IPS DF 6.9 (cell line): ENCODE measurements around the gene CPM.

Experiments used
- DNase-seq: peaks from one replicate; pipeline ENCODE4 v3.0.0-alpha.2; 2013; ENCODE audit warnings: low read depth, low spot score
- H3K27ac ChIP-seq: one replicate; pipeline ENCODE4 v1.5.1; 2013; ENCODE audit warnings: low read length, control low read depth
- H3K27me3 ChIP-seq: 2 replicates; pipeline ENCODE4 v1.6.1; 2013; ENCODE audit warnings: mild to moderate bottlenecking, low read length; ENCODE audit not compliant: control insufficient read depth, insufficient read depth
- H3K36me3 ChIP-seq: 2 replicates; pipeline ENCODE4 v1.6.1; 2013; ENCODE audit warnings: low read length; ENCODE audit not compliant: control insufficient read depth, insufficient read depth
- H3K4me1 ChIP-seq: 2 replicates; pipeline ENCODE4 v1.6.1; 2013; ENCODE audit warnings: low read length; ENCODE audit not compliant: control insufficient read depth, insufficient read depth
- H3K4me3 ChIP-seq: 2 replicates; pipeline ENCODE4 v1.5.1; 2013; ENCODE audit warnings: mild to moderate bottlenecking, low read length
- H3K9me3 ChIP-seq: 2 replicates; pipeline ENCODE4 v1.6.1; 2013; ENCODE audit warnings: low read length, inconsistent platforms; ENCODE audit not compliant: control insufficient read depth, insufficient read depth
- WGBS: extraction: QIAGEN DNeasy Blood & Tissue Kit; methylation state at CpG from one replicate; pipeline ENCODE4 v1.1.7; 2013; ENCODE audit warnings: mixed read lengths, missing lambda C conversion rate; ENCODE audit not compliant: insufficient read length, insufficient coverage; 5-methylcytosine and 5-hydroxymethylcytosine counted together

The CPM gene

DNA sequence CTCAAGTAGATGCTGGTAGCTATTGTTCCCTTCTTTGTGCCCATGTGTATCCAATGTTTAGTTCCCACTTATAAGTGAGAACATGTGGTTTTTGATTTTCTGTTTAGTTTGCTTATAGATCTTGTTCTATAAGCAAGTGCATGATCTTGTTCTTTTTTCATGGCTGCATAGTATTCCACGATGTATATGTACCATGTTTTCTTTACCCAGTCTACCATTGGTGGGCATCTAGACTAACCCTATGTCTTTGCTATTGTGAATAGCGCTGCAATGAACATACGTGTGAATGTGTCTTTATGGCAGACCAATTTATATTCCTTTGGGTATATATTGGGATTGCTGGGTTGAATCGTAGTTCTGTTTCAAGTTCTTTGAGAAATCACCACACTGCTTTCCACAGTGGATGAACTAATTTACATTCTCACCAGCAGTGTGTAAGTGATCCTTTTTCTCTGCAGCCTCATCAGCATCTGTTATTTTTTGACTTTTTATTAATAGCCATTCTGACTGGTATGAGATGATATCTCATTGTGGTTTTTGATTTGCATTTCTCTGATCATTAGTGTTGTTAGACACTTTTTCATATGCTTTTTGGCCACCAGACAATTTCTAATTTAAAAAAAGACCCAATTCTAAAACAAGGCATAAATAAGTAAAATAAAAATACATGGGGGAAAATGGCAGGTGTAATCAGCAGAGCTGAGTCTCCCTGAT, 50.6 kb downstream of the CPM start:
- Histone ChIP-seq H3K27ac (no peak overlapping the region), H3K9me3 (no peaks in the 10 kb centered on the region), H3K4me3 (no peak overlapping the region), H3K27me3 (no peaks in the 10 kb centered on the region), H3K36me3 (no peaks in the 10 kb centered on the region), H3K4me1 (peaks cover 2% of the 10 kb centered on the region; the same call in 1 of the 2 replicates)
- no CpG with 5 or more reads among the region's 4 CpGs for WGBS
- no peak for DNase-seq

DNA sequence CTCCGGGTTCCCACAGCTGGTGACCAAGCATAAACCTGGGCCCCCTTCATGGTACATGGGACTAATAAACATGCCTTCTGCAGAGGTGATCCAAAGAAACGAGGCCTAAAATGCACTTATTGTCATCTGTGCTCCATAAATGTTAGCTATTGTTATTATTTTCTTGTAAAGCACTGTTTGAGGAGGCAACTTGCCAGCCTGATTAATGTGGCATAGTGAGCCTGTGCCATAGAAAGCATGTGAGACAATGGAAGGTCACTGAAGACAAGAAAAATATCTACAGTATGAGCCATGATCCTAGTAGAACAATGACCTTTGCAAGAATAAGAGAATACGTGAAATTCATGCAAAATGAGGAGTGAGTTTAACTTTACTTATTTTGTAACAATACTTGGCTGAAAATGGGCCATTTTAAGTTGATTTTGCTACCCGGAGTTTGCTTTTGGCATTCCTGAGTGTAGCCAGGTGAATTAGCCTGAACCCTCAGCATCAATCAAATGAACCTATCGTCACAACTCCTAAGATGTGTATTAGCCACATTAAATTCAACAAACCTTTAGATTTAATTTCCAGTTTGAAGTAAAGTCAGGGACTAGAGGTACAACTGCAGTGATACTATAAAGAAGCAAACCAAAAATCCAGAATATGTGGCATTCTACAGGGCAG, 52.2 kb downstream of the CPM start:
- H3K4me3 ChIP-seq: no peak overlapping the region
- H3K27ac ChIP-seq: no peak overlapping the region
- H3K36me3 ChIP-seq: no peaks in the 10 kb centered on the region
- DNase-seq: no peak
- peaks cover 2% of the 10 kb centered on the region; the same call in 1 of the 2 replicates for H3K4me1 ChIP-seq
- WGBS: no CpG with 5 or more reads among the region's 5 CpGs
- H3K27me3 ChIP-seq: no peaks in the 10 kb centered on the region
- no peaks in the 10 kb centered on the region for H3K9me3 ChIP-seq

DNA sequence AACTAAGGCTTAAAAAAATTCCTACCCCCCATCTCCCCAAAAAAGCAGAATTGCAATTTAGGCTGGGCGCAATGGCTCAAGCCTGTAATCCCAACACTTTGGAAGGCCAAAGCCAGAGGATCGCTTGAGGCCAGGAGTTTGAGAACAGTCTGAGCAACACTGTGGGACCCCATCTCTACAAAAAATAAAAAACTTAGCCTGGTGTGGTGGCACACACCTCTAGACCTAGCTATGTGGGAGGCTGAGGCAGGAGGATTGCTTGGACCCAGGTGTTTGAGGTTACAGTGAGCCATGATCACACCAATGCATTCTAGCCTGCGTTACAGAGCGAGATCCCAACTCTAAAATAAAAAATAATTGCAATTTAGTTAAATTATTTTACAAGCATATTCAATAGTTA, 54.1 kb downstream of the CPM start:
- no peak overlapping the region for H3K27ac ChIP-seq
- H3K9me3 ChIP-seq: no peaks in the 10 kb centered on the region
- DNase-seq: no peak
- H3K36me3 ChIP-seq: no peaks in the 10 kb centered on the region
- no peak overlapping the region for H3K4me3 ChIP-seq
- no CpG with 5 or more reads among the region's 4 CpGs for WGBS
- H3K4me1 ChIP-seq: no peaks in the 10 kb centered on the region
- no peaks in the 10 kb centered on the region for H3K27me3 ChIP-seq

- DNase-seq: no peak
- WGBS: 100% methylated on average over 2 of the region's 4 CpGs
- Histone ChIP-seq H3K27ac (no peak overlapping the region), H3K9me3 (no peaks in the 10 kb centered on the region), H3K4me3 (no peak overlapping the region), H3K4me1 (no peaks in the 10 kb centered on the region), H3K36me3 (no peaks in the 10 kb centered on the region), H3K27me3 (no peaks in the 10 kb centered on the region)
Observed at GRCh38 chr12:68878283-68878682, 54.7 kb downstream of the CPM start.

- H3K27me3 ChIP-seq: no peaks in the 10 kb centered on the region
- WGBS: no CpG with 5 or more reads among the region's 4 CpGs
- no peaks in the 10 kb centered on the region for H3K36me3 ChIP-seq
- no peak overlapping the region for H3K4me3 ChIP-seq
- H3K9me3 ChIP-seq: no peaks in the 10 kb centered on the region
- H3K27ac ChIP-seq: no peak overlapping the region
- no peaks in the 10 kb centered on the region for H3K4me1 ChIP-seq
- DNase-seq: no peak
Observed at GRCh38 chr12:68877583-68877982, 55.4 kb downstream of the CPM start.

DNA sequence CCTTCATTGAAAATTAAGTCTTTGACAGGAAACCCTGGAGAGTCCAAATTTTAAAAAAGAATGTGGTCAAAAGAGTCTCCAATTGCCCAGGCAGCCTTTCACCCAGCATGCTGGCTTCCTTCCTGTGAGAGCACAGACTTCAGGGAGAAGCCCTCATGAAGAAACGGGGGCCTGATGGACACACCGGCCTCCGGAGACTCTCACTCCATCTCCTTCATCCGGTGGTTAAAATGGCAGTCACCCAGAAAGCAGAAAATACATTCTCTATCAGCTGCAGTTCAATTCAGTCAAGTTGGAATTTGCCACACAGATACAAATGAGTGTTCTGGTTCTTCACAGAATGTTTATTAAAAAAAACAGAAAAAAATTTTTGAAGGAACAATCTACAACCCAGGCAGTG, 56.5 kb downstream of the CPM start:
- Histone ChIP-seq H3K9me3 (no peaks in the 10 kb centered on the region), H3K4me1 (no peaks in the 10 kb centered on the region), H3K27me3 (no peaks in the 10 kb centered on the region), H3K4me3 (no peak overlapping the region), H3K27ac (no peak overlapping the region), H3K36me3 (no peaks in the 10 kb centered on the region)
- WGBS: no CpG with 5 or more reads among the region's 4 CpGs
- no peak for DNase-seq

- no peaks in the 10 kb centered on the region for H3K27me3 ChIP-seq
- DNase-seq: no peak
- H3K27ac ChIP-seq: no peak overlapping the region
- no peaks in the 10 kb centered on the region for H3K36me3 ChIP-seq
- H3K9me3 ChIP-seq: no peaks in the 10 kb centered on the region
- H3K4me1 ChIP-seq: no peaks in the 10 kb centered on the region
- WGBS: no CpG with 5 or more reads among the region's 4 CpGs
- no peak overlapping the region for H3K4me3 ChIP-seq
Observed at GRCh38 chr12:68873316-68873715, 59.7 kb downstream of the CPM start.

- DNase-seq: no peak
- Histone ChIP-seq H3K36me3 (no peaks in the 10 kb centered on the region), H3K27me3 (no peaks in the 10 kb centered on the region), H3K27ac (no peak overlapping the region), H3K4me1 (0 out of 2 replicates have a peak, but pooled peaks cover 2% of the 10 kb centered on the region), H3K9me3 (no peaks in the 10 kb centered on the region), H3K4me3 (no peak overlapping the region)
- no CpG with 5 or more reads among the region's 6 CpGs for WGBS
Observed at GRCh38 chr12:68871921-68872320, 61.0 kb downstream of the CPM start.

- WGBS: no CpG with 5 or more reads among the region's 8 CpGs
Observed at GRCh38 chr12:68871396-68871795, 61.6 kb downstream of the CPM start.

DNA sequence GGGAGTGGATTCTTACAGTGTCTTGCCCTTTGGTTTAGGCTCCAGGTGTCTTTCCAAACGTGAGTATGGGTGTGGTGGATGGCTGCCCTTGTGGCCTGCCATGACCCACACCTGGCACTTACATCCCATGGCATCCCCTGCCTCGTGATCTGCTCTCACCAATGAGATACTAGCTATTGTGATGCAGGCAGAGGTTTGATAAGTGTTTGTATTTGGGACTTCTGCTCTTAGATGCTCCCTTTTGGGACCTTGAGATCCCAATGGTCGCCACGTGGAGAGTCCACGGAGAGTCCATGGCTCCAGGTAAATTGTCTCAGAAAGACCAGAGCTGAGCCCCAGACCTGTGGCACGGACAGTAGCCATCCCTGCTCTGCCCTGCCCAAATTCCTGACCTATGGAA, 62.5 kb downstream of the CPM start:
- H3K27ac ChIP-seq: no peak overlapping the region
- no peak overlapping the region for H3K4me3 ChIP-seq
- H3K36me3 ChIP-seq: no peaks in the 10 kb centered on the region
- H3K9me3 ChIP-seq: no peaks in the 10 kb centered on the region
- H3K4me1 ChIP-seq: 0 out of 2 replicates have a peak, but pooled peaks cover 2% of the 10 kb centered on the region
- WGBS: no CpG with 5 or more reads among the region's 6 CpGs
- DNase-seq: no peak
- H3K27me3 ChIP-seq: no peaks in the 10 kb centered on the region

More at GRCh38 chr12:68871396-68871795, 61.6 kb downstream of the CPM start:
- Histone ChIP-seq H3K27me3 (no peaks in the 10 kb centered on the region), H3K9me3 (no peaks in the 10 kb centered on the region), H3K4me3 (no peak overlapping the region), H3K4me1 (0 out of 2 replicates have a peak, but pooled peaks cover 2% of the 10 kb centered on the region), H3K36me3 (no peaks in the 10 kb centered on the region), H3K27ac (no peak overlapping the region)
- no peak for DNase-seq
